AG09309 (cell line): ENCODE measurements around the gene KCNH2.

Experiments
- DNase-seq: peaks from one replicate; pipeline ENCODE4 v3.0.0-alpha.2; 2010; ENCODE audit warnings: low read depth
- H3K4me3 ChIP-seq: 2 replicates; pipeline ENCODE4 v1.5.1; 2011; ENCODE audit warnings: mild to moderate bottlenecking, low read depth, low read length, moderate library complexity; ENCODE audit not compliant: control insufficient read depth
- TF ChIP-seq, protein P1 (sequence below): IDR thresholded peaks from 2 replicates; pipeline ENCODE4 v1.5.1; 2011; ENCODE audit warnings: mild to moderate bottlenecking, low read depth, low read length, inconsistent platforms; ENCODE audit not compliant: insufficient read depth, control insufficient read depth; ENCODE audit errors: missing control alignments

Gene KCNH2

DNA sequence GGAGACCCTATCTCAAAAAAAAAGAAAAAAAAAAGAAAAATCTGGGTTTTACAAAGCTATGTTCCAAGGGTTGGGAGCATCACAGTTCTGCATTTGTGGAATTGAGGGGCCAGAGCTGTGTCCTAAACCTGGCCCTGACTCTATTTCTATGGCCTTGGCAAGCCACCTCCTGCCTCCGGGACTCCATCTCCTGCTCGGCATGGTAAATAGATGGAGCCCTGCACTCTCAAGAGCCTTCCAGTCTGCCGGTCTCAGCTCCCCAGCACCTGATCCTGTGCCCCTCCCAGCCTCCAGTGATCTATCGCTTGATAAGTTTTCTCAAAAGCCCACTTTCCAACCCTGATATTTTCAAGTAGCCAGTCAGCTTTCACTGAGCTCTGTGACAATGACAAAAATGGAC is 43.0 kb downstream of the KCNH2 start:
- no peak overlapping the region for H3K4me3 ChIP-seq
- TF ChIP-seq, protein P1, sequence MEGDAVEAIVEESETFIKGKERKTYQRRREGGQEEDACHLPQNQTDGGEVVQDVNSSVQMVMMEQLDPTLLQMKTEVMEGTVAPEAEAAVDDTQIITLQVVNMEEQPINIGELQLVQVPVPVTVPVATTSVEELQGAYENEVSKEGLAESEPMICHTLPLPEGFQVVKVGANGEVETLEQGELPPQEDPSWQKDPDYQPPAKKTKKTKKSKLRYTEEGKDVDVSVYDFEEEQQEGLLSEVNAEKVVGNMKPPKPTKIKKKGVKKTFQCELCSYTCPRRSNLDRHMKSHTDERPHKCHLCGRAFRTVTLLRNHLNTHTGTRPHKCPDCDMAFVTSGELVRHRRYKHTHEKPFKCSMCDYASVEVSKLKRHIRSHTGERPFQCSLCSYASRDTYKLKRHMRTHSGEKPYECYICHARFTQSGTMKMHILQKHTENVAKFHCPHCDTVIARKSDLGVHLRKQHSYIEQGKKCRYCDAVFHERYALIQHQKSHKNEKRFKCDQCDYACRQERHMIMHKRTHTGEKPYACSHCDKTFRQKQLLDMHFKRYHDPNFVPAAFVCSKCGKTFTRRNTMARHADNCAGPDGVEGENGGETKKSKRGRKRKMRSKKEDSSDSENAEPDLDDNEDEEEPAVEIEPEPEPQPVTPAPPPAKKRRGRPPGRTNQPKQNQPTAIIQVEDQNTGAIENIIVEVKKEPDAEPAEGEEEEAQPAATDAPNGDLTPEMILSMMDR: no peak
- DNase-seq: no peak

DNA sequence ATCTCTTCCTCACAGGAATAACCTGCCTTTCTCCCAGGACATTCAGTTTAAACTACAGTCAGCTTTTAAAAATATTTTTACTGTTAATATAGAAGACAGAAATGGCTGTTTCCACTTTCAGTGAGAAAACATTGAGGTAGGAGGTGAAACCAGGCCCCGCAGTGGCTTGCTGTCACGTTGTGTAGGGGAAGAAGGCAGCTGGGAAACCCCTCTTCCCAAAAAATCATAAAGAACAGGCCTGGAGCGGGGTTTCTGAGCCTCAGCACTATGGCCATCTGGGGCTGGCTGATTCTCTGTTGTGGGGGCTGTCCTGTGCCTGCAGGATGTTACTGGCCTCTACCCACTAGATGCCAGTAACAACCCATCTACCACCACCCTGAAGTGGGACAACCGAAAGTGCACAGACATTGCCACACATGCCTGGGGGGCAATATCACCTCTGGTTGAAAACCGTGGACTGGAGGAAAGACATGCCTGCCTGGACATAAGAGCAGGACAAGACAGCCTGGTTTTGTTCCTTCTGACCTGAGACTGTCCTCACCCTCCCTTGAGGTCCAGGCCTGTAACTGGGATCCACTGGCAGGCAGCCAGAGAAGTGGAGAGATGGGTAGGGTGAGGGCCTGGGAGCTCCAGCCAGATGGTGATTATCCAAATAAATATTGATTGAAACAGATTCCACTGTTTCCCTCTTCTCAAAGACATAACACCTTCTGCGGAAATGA is 43.9 kb downstream of the KCNH2 start:
- H3K4me3 ChIP-seq: no peak overlapping the region
- TF ChIP-seq, protein P1: no peak
- DNase-seq: no peak

DNA sequence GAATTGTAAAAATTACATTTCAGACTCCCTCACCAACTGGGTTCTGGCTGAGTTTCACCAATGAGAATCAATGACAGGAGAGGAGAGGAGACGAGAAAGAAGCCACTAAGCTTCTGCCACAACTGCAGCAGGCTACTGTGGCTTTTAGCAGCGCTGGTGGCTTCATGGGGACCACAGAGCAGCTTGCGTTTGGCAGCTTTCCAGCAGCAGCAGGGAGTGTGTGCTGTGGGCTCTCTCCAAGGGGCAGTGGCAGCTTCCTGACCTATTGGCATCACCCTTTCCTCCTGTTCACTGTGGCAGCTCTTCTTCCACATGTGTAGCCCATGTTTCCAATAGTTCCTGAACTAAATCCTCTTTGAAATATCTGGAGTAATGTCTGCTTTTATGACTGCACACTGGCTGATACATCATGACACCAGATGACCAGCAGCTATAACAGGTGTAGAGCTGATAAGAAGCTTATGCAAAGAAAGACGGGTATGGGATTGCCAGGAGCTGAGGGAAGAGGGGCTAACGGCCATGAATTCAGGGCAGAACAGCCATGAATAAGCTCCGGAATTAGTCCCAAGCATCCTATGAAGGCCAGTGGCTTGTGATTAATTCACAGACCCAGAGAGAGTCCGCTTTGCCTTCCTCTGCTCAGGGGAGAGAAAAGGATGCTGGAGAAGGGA is 46.8 kb downstream of the KCNH2 start:
- H3K4me3 ChIP-seq: no peak overlapping the region
- no peak for DNase-seq
- TF ChIP-seq, protein P1: no peak

DNA sequence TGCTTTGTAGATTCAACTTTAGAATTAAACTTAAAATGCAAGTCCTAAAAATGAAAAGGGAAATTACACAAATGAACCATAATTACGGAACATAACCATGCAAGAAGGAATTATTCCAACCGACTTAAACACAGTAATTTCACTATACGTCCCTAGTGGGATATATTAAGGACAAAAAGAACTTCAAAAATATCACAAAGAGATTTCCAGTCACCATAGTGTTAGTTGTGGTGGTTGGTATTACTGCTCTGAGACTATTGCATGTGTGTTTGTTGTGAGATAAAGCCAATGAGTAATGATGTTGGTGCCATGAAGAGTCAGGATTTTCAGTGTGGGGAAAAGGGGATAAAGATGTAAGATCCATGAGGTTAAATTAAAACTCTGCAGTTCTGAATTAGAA is 49.6 kb downstream of the KCNH2 start:
- TF ChIP-seq, protein P1: no peak
- no peak overlapping the region for H3K4me3 ChIP-seq
- no peak for DNase-seq

DNA sequence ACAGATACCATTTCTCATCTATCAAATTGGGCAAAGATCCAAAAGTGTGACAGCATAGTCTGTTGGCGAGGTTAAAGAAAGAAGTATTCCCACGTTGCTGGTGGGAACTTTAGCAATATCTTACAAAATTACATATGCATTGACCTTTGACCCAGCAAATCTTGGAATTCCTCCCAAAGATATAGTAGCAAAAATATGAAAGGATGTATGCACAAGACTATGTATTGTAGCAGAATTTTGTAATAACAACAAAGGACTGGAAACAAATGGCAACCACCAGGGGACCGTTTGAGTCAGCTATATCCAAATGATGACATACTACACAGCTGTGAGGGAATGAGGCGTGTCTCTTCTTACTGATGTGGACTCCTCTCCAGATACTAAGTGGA is 50.2 kb downstream of the KCNH2 start:
- TF ChIP-seq, protein P1: no peak
- H3K4me3 ChIP-seq: no peak overlapping the region
- no peak for DNase-seq

DNA sequence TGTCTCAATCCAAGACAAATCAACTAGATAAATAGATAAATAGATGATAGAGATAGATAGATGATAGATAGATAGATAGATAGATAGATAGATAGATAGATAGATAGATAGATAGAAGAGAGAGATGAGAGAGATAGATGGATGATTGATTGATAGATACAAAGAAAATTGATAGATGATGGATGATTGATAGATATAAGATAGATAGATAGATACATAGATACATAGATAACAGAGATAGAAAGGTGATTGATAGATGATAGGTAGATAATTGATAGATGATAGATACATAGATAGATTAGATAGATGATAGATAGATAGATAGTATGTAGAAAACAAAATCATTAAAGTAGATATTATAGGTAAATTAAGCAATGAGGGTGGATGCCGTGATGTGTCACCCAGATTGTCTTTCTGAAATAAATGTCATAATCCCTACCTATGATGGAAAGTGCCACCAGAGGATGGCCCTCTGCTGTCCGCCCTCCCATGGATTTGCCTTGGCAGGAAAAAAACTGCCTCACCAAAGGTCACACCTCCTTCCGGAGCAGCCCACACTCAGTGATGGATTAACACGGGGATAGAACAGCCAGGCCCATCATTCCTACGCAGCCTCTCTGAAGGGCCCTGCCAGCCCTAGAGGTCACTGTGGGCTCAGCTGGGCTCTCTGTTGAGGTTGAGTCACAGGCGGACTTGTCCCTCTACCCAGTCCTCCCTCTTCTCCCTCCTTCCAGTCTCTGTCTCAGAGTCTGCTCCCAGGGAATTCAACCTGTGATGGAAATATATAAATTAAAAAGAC is 50.8 kb downstream of the KCNH2 start:
- no peak for DNase-seq

More for the DNA sequence above, 50.8 kb downstream of the KCNH2 start:
- TF ChIP-seq, protein P1: no peak
- H3K4me3 ChIP-seq: no peak overlapping the region
